Mesothelial cell of epicardium (in vitro differentiated cells): ENCODE results near the gene VIPAS39. TPM values are rescaled to one million over a fixed set of nuclear protein-coding genes. Genes with fewer than 3 reads are reported as not detected.

Source experiments
- DNase-seq, 2 experiments: peaks; one replicate each; pipeline ENCODE4 v3.0.0; 2021; ENCODE audit warnings: low spot score in 2 of 2; ENCODE audit not compliant: unreplicated experiment in 2 of 2
- H3K27ac Mint-ChIP-seq: 2 replicates; pipeline ENCODE4 v1.8.0; 2021; ENCODE audit warnings: mixed read lengths
- H3K27me3 Mint-ChIP-seq: 2 replicates; pipeline ENCODE4 v1.8.0; 2021; ENCODE audit warnings: low read depth, mixed read lengths
- H3K36me3 Mint-ChIP-seq: 2 replicates; pipeline ENCODE4 v1.8.0; 2021; ENCODE audit warnings: mixed read lengths
- H3K4me1 Mint-ChIP-seq: 2 replicates; pipeline ENCODE4 v1.8.0; 2021; ENCODE audit warnings: mixed read lengths
- H3K4me3 Mint-ChIP-seq: 2 replicates; pipeline ENCODE4 v1.8.0; 2021; ENCODE audit warnings: mild to moderate bottlenecking, moderate library complexity, mixed read lengths
- H3K9me3 Mint-ChIP-seq: 2 replicates; pipeline ENCODE4 v1.8.0; 2021; ENCODE audit warnings: mixed read lengths
- total RNA-seq: library from RNA; stranded (reverse); gene quantifications from 3 replicates; pipeline ENCODE4 v1.2.1, GENCODE V29; 2021
- TF ChIP-seq, protein P1 (sequence below): fragments of 200-600 bp; sonication (generic); IDR thresholded peaks from one replicate; pipeline ENCODE4 v1.5.0; 2021; ENCODE audit warnings: antibody characterized with exemption; ENCODE audit not compliant: unreplicated experiment

VIPAS39 gene
- total RNA-seq, 1 donor from 2014 or later, result 25.8 TPM

DNA sequence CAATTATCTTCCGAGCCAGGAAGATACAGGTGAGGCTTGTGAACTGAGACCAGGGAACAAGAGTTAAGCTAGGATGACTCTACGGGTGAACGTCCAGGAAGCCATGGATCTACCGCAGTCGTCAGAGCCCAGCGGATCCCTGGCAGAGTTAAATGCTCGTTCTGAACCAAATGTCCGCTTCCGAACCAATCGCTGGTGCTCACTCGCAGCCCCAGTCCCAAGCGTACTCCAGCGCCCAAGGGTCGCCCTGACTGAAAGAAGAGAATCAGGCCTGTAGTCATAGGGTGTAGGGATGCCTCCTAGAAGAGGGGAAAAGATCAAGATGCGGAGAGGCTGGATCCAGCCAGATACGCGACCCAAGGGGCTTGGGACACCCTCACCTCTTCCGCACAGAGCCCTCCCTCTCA lies 283 bp downstream of the VIPAS39 start:
- H3K27ac Mint-ChIP-seq, result peak overlapping the region; percentile 100
- DNase-seq, result no peak
- no peaks in the 10 kb centered on the region for H3K27me3 Mint-ChIP-seq
- peak overlapping the region; percentile 100 for H3K4me3 Mint-ChIP-seq
- TF ChIP-seq, protein P1, sequence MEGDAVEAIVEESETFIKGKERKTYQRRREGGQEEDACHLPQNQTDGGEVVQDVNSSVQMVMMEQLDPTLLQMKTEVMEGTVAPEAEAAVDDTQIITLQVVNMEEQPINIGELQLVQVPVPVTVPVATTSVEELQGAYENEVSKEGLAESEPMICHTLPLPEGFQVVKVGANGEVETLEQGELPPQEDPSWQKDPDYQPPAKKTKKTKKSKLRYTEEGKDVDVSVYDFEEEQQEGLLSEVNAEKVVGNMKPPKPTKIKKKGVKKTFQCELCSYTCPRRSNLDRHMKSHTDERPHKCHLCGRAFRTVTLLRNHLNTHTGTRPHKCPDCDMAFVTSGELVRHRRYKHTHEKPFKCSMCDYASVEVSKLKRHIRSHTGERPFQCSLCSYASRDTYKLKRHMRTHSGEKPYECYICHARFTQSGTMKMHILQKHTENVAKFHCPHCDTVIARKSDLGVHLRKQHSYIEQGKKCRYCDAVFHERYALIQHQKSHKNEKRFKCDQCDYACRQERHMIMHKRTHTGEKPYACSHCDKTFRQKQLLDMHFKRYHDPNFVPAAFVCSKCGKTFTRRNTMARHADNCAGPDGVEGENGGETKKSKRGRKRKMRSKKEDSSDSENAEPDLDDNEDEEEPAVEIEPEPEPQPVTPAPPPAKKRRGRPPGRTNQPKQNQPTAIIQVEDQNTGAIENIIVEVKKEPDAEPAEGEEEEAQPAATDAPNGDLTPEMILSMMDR, result no peak
- no peaks in the 10 kb centered on the region for H3K9me3 Mint-ChIP-seq
- peaks cover 24% of the 10 kb centered on the region for H3K4me1 Mint-ChIP-seq
- H3K36me3 Mint-ChIP-seq, result peaks cover 23% of the 10 kb centered on the region

GRCh38 chr14:77455966-77456640 lies 1.3 kb downstream of the VIPAS39 start:
- H3K27ac Mint-ChIP-seq, result no peak overlapping the region
- peak overlapping the region; percentile 100 for H3K4me3 Mint-ChIP-seq
- no peaks in the 10 kb centered on the region for H3K27me3 Mint-ChIP-seq
- H3K36me3 Mint-ChIP-seq, result peaks cover 21% of the 10 kb centered on the region
- TF ChIP-seq, protein P1, result no peak
- H3K9me3 Mint-ChIP-seq, result no peaks in the 10 kb centered on the region
- peaks cover 24% of the 10 kb centered on the region for H3K4me1 Mint-ChIP-seq
- DNase-seq, result no peak

- Mint-ChIP-seq H3K4me1 (no peaks in the 10 kb centered on the region), H3K27me3 (no peaks in the 10 kb centered on the region), H3K27ac (no peak overlapping the region), H3K9me3 (no peaks in the 10 kb centered on the region), H3K4me3 (no peak overlapping the region), H3K36me3 (peaks cover 46% of the 10 kb centered on the region)
- no peak for DNase-seq
- TF ChIP-seq, protein P1, result no peak
These were observed 15.2 kb downstream of the VIPAS39 start for GRCh38 chr14:77442196-77442595.

DNA sequence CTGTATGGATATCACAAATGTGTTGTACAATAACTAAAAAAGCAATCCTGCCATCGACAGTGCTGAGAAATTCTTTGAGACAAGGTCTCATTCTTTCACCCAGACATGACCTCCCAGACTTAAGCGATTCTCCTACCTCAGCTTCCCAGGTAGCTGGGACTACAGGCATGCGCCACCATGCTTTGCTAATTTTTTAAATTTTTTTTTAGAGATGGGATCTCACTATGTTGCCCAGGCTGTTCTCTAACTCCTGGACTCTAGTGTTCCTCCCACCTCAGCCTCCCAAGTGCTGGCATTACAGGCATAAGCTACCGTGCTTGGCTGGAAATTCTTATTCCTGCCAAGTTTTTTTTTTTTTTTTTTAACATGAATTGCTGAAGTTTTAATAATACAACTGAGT lies 17.5 kb downstream of the VIPAS39 start:
- H3K4me1 Mint-ChIP-seq, result no peaks in the 10 kb centered on the region
- DNase-seq, result no peak
- no peak overlapping the region for H3K4me3 Mint-ChIP-seq
- TF ChIP-seq, protein P1, result no peak
- peaks cover 50% of the 10 kb centered on the region for H3K36me3 Mint-ChIP-seq
- no peak overlapping the region for H3K27ac Mint-ChIP-seq
- H3K27me3 Mint-ChIP-seq, result no peaks in the 10 kb centered on the region
- H3K9me3 Mint-ChIP-seq, result no peaks in the 10 kb centered on the region

DNA sequence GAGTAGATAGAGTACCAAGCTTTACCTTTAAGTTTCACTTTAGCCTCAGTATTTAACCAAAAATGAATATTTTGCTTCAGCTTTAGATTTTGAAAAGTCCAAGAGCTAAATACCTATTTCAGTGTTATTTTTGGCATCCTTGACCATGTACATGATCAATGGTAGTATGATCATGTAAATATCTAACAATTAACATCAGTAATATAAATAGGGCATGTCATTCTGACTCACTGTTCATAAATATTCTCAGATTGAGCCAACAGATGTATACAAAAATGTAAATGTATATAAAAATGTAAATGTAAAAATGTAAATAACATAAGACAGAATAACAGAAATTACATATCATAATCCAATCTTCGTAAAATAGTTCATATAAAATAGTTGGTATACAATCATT lies 18.8 kb downstream of the VIPAS39 start:
- H3K36me3 Mint-ChIP-seq, result peaks cover 57% of the 10 kb centered on the region
- TF ChIP-seq, protein P1, result no peak
- no peak for DNase-seq
- H3K27me3 Mint-ChIP-seq, result no peaks in the 10 kb centered on the region
- no peaks in the 10 kb centered on the region for H3K4me1 Mint-ChIP-seq
- H3K9me3 Mint-ChIP-seq, result no peaks in the 10 kb centered on the region
- H3K4me3 Mint-ChIP-seq, result no peak overlapping the region
- no peak overlapping the region for H3K27ac Mint-ChIP-seq
